Liver (tissue), 9 donors: Measurements from ENCODE around the gene SP3. TPM values are rescaled to one million over a fixed set of nuclear protein-coding genes. Genes with fewer than 3 reads are reported as not detected.

Experiments
- DNase-seq: peaks from one replicate; pipeline ENCODE4 v3.0.0-alpha.2; 2017; ENCODE audit warnings: low spot score
- H3K27ac ChIP-seq, 2 donors: one replicate each; pipeline ENCODE4 v1.7.0; 2013; ENCODE audit warnings: inconsistent platforms in 2 of 2, low read length in 2 of 2, control low read depth in 1 of 2, low read depth in 1 of 2, mild to moderate bottlenecking in 1 of 2
- H3K27me3 ChIP-seq, 4 donors: one replicate each; pipeline versions ENCODE4 v1.6.1 to v1.7.0; 2013; ENCODE audit warnings: low read length in 3 of 4, inconsistent platforms in 1 of 4, mild to moderate bottlenecking in 1 of 4, moderate library complexity in 1 of 4; ENCODE audit not compliant: control insufficient read depth in 4 of 4, insufficient read depth in 4 of 4
- H3K36me3 ChIP-seq, 4 donors: one replicate each; pipeline versions ENCODE4 v1.6.1 to v1.7.0; 2013; ENCODE audit warnings: low read length in 3 of 4, mild to moderate bottlenecking in 3 of 4, low read depth in 1 of 4, moderate library complexity in 1 of 4; ENCODE audit not compliant: control insufficient read depth in 4 of 4, insufficient read depth in 3 of 4
- H3K4me1 ChIP-seq, 4 donors: one replicate each; pipeline versions ENCODE4 v1.6.1 to v1.7.0; 2013; ENCODE audit warnings: low read length in 3 of 4, mild to moderate bottlenecking in 3 of 4, moderate library complexity in 1 of 4; ENCODE audit not compliant: control insufficient read depth in 4 of 4, insufficient read depth in 4 of 4
- H3K4me3 ChIP-seq, 3 donors: one replicate each; pipeline versions ENCODE4 v1.6.1 to v1.7.0; 2013; ENCODE audit warnings: low read length in 3 of 3, control low read depth in 1 of 3, low read depth in 1 of 3, mild to moderate bottlenecking in 1 of 3
- H3K9ac ChIP-seq, 2 donors: one replicate each; pipeline ENCODE4 v1.7.0; 2013; ENCODE audit warnings: low read length in 2 of 2, mild to moderate bottlenecking in 2 of 2, moderate library complexity in 2 of 2, control low read depth in 1 of 2, low read depth in 1 of 2
- H3K9me3 ChIP-seq, 4 donors: one replicate each; pipeline versions ENCODE4 v1.6.1 to v1.7.0; 2013; ENCODE audit warnings: low read length in 3 of 4; ENCODE audit not compliant: control insufficient read depth in 4 of 4
- ATF3 ChIP-seq: IDR thresholded peaks from 2 replicates; pipeline ENCODE4 v1.6.1; 2016; ENCODE audit warnings: antibody characterized with exemption
- CTCF ChIP-seq: fragments of 150-350 bp; IDR thresholded peaks from 2 replicates; pipeline ENCODE4 v1.5.1; 2017; ENCODE audit warnings: improper control_type of control experiment, low read depth, low read length; ENCODE audit not compliant: missing input control
- EGR1 ChIP-seq, 2 donors: IDR thresholded peaks; 2 replicates each; pipeline ENCODE4 v1.6.1; 2016 to 2018; ENCODE audit warnings: antibody characterized with exemption in 2 of 2, low read depth in 2 of 2
- FOXA1 ChIP-seq: IDR thresholded peaks from 2 replicates; pipeline ENCODE4 v1.6.1; 2016; ENCODE audit warnings: antibody characterized with exemption
- FOXA2 ChIP-seq: IDR thresholded peaks from 2 replicates; pipeline ENCODE4 v1.6.1; 2016; ENCODE audit warnings: antibody characterized with exemption
- GABPA ChIP-seq, 2 donors: IDR thresholded peaks in 1 of 2; conservative IDR thresholded peaks in 1 of 2; 2 replicates each; pipeline ENCODE4 v1.6.1; 2016; ENCODE audit warnings: antibody characterized with exemption in 2 of 2, mild to moderate bottlenecking in 1 of 2, moderate library complexity in 1 of 2
- HNF4A ChIP-seq, 2 donors: conservative IDR thresholded peaks; 2 replicates each; pipeline ENCODE4 v1.6.1; 2016; ENCODE audit warnings: antibody characterized with exemption in 2 of 2, mild to moderate bottlenecking in 2 of 2
- HNF4G ChIP-seq: IDR thresholded peaks from 2 replicates; pipeline ENCODE4 v1.6.1; 2016; ENCODE audit warnings: antibody characterized with exemption
- JUND ChIP-seq, 2 donors: IDR thresholded peaks; 2 replicates each; pipeline ENCODE4 v1.6.1; 2016; ENCODE audit warnings: antibody characterized with exemption in 2 of 2
- NR2F2 ChIP-seq: IDR thresholded peaks from 2 replicates; pipeline ENCODE4 v1.6.1; 2016; ENCODE audit warnings: antibody characterized with exemption
- RAD21 ChIP-seq, 2 donors: IDR thresholded peaks; 2 replicates each; pipeline ENCODE4 v1.6.1; 2016; ENCODE audit warnings: antibody characterized with exemption in 2 of 2, mild to moderate bottlenecking in 2 of 2
- TAF1 ChIP-seq: conservative IDR thresholded peaks from 2 replicates; pipeline ENCODE4 v1.6.1; 2016; ENCODE audit warnings: antibody characterized with exemption, mild to moderate bottlenecking
- YY1 ChIP-seq: IDR thresholded peaks from 2 replicates; pipeline ENCODE4 v1.6.1; 2016; ENCODE audit warnings: antibody characterized with exemption, mild to moderate bottlenecking
- ZBTB33 ChIP-seq: IDR thresholded peaks from 2 replicates; pipeline ENCODE4 v1.6.1; 2016; ENCODE audit warnings: antibody characterized with exemption
- WGBS: extraction: QIAGEN DNeasy Blood & Tissue Kit; methylation state at CpG from one replicate; pipeline ENCODE4 v1.1.7; 2013; 5-methylcytosine and 5-hydroxymethylcytosine counted together
- polyA plus RNA-seq, 2 donors: library from polyadenylated mRNA; stranded (reverse) in 1 of 2; unstranded in 1 of 2; fragments of 200-250 nt in 1 of 2; fragments of >200 nt in 1 of 2; fragmentation: Nextera tagmentation in 1 of 2; extraction: Ambion mirVana in 1 of 2; gene quantifications; one replicate each; pipeline versions ENCODE4 v1.2.1 to v1.2.3, GENCODE V29; 2013 to 2015
- total RNA-seq, 2 donors: library from RNA; depleted of rRNA; stranded (reverse); fragments of >200 nt; gene quantifications; one replicate each; pipeline ENCODE4 v1.2.3, GENCODE V29; 2014
- TF ChIP-seq, protein P1 (sequence below): IDR thresholded peaks from 2 replicates; pipeline ENCODE4 v1.6.1; 2016; ENCODE audit warnings: antibody characterized with exemption, mild to moderate bottlenecking
- donor health status: healthy.
- donor health status: healthy.
- donor health status: healthy.
- donor health status: healthy.
- donor health status: healthy.

The SP3 gene
- total and polyA plus RNA-seq, 4 donors: 10.0 to 83.7 (median 33.2) TPM

DNA sequence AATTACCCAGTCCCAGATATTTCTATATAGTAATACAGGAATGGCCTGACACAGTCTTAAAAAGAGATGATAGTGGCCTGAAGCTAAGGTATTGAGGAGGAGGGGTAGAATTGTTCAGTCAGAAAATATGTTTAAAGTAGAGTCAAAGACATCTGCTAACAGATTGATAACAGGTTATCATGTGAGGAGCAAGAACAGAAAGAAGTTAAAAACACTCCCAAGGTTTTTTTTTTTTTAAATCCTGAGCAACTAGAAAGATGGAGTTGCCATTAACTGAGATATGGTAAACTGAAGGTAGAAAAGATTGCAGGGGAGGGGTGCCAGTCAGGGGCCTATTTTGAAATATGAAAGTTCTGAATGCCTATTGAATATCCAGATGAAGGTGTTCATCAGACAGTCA is 43.1 kb downstream of the SP3 start:
- H3K4me1 ChIP-seq: no peaks in the 10 kb centered on the region
- H3K27me3 ChIP-seq: no peaks in the 10 kb centered on the region
- no peaks in the 10 kb centered on the region for H3K9me3 ChIP-seq
- no peak for DNase-seq
- peaks cover 1 to 9% (median 8%) of the 10 kb centered on the region in 4 donors for H3K36me3 ChIP-seq
- TF ChIP-seq ATF3: no peak
- no peak for TF ChIP-seq CTCF
- no peak for TF ChIP-seq FOXA1
- TF ChIP-seq RAD21 (IDR thresholded peaks at IDR 0.05): no peak
- no peak for TF ChIP-seq GABPA (IDR thresholded peaks at IDR 0.05 in 1 of 2, conservative IDR thresholded peaks at IDR 0.05 in 1 of 2)
- no peak for TF ChIP-seq HNF4A (conservative IDR thresholded peaks at IDR 0.05)
- no peak for TF ChIP-seq HNF4G
- TF ChIP-seq NR2F2: no peak
- TF ChIP-seq JUND (IDR thresholded peaks at IDR 0.05): no peak
- no peak for TF ChIP-seq TAF1
- TF ChIP-seq, protein P1, sequence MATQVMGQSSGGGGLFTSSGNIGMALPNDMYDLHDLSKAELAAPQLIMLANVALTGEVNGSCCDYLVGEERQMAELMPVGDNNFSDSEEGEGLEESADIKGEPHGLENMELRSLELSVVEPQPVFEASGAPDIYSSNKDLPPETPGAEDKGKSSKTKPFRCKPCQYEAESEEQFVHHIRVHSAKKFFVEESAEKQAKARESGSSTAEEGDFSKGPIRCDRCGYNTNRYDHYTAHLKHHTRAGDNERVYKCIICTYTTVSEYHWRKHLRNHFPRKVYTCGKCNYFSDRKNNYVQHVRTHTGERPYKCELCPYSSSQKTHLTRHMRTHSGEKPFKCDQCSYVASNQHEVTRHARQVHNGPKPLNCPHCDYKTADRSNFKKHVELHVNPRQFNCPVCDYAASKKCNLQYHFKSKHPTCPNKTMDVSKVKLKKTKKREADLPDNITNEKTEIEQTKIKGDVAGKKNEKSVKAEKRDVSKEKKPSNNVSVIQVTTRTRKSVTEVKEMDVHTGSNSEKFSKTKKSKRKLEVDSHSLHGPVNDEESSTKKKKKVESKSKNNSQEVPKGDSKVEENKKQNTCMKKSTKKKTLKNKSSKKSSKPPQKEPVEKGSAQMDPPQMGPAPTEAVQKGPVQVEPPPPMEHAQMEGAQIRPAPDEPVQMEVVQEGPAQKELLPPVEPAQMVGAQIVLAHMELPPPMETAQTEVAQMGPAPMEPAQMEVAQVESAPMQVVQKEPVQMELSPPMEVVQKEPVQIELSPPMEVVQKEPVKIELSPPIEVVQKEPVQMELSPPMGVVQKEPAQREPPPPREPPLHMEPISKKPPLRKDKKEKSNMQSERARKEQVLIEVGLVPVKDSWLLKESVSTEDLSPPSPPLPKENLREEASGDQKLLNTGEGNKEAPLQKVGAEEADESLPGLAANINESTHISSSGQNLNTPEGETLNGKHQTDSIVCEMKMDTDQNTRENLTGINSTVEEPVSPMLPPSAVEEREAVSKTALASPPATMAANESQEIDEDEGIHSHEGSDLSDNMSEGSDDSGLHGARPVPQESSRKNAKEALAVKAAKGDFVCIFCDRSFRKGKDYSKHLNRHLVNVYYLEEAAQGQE: no peak
- no peak overlapping the region for H3K9ac ChIP-seq
- H3K27ac ChIP-seq: no peak overlapping the region
- H3K4me3 ChIP-seq: no peak overlapping the region

- Histone ChIP-seq H3K4me3 (no peak overlapping the region), H3K9me3 (no peaks in the 10 kb centered on the region), H3K36me3 (peaks cover 0 to 42% (median 36%) of the 10 kb centered on the region in 4 donors), H3K9ac (no peak overlapping the region), H3K27ac (no peak overlapping the region), H3K27me3 (no peaks in the 10 kb centered on the region), H3K4me1 (no peaks in the 10 kb centered on the region)
- WGBS: 85% methylated on average over 3 of the region's 3 CpGs
- no peak for DNase-seq
- TF ChIP-seq ATF3 (no peak), GABPA (IDR thresholded peaks at IDR 0.05 in 1 of 2, conservative IDR thresholded peaks at IDR 0.05 in 1 of 2) (no peak), EGR1 (IDR thresholded peaks at IDR 0.05; ENCODE audit: low read depth in 2 of 2) (no peak), YY1 (no peak), RAD21 (IDR thresholded peaks at IDR 0.05) (no peak), CTCF (no peak), FOXA2 (no peak), ZBTB33 (no peak), FOXA1 (no peak), TAF1 (no peak), HNF4A (conservative IDR thresholded peaks at IDR 0.05) (no peak), NR2F2 (no peak), HNF4G (no peak), JUND (IDR thresholded peaks at IDR 0.05) (no peak)
These were observed 50.9 kb downstream of the SP3 start for GRCh38 chr2:173914055-173914927.
